Testis (tissue), 2 donors: ENCODE results near the gene OR1S1.

Experiments
- CTCF ChIP-seq, 3 experiments: fragments of 450-650 bp in 2 of 3; fragments of 200-600 bp in 1 of 3; sonication (generic) in 1 of 3; IDR thresholded peaks; one replicate each; pipeline ENCODE4 v1.5.1; 2016 to 2019; ENCODE audit warnings: antibody characterized with exemption in 3 of 3, mild to moderate bottlenecking in 2 of 3, moderate library complexity in 1 of 3
- POLR2A ChIP-seq: fragments of 450-650 bp; IDR thresholded peaks from one replicate; pipeline ENCODE4 v1.6.1; 2017; ENCODE audit warnings: antibody characterized with exemption, mild to moderate bottlenecking, moderate library complexity

GRCh38 chr11:58243954-58244353 lies 31.4 kb downstream of the OR1S1 start:
- TF ChIP-seq CTCF (IDR thresholded peaks at IDR 0.05) (no peak), POLR2A (no peak)
